ENCODE data around the gene COMP. TPM values are rescaled to one million over a fixed set of nuclear protein-coding genes. Genes with fewer than 3 reads are reported as not detected.

The COMP gene
- total and polyA plus RNA-seq, 10 of the 15 experiments (the other 5 are each of a cell fraction or from before 2014, with no cell fraction given) = 0.17 TPM; not detected in 9

DNA sequence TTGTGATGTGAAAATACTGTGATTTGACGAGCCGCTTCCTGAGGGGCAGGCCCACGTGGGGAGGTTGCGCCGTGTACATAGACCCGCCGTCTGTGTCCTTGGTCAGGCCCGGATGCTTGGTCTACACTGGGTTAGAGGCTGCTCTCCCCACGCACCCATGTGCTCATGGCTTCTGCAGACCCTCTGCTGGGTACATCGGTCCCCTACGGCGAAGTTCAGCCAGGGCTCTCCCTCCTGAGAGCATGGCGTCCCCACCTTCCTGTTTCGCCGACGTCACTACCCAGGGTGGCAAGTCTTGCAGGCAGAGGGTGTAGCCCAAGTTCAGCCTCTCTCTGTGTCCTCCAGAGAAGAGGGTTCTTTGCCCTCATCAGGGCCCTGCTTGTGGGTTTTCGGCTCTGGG is 11.0 kb downstream of the COMP start (continued):
- TF ChIP-seq, protein P1, sequence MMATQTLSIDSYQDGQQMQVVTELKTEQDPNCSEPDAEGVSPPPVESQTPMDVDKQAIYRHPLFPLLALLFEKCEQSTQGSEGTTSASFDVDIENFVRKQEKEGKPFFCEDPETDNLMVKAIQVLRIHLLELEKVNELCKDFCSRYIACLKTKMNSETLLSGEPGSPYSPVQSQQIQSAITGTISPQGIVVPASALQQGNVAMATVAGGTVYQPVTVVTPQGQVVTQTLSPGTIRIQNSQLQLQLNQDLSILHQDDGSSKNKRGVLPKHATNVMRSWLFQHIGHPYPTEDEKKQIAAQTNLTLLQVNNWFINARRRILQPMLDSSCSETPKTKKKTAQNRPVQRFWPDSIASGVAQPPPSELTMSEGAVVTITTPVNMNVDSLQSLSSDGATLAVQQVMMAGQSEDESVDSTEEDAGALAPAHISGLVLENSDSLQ (IDR thresholded peaks at IDR 0.05) = no peak
- TF ChIP-seq ASH2L (IDR thresholded peaks at IDR 0.05; ENCODE audit: borderline replicate concordance, low read depth) (no peak), RB1 (IDR thresholded peaks at IDR 0.05; ENCODE audit: borderline replicate concordance) (no peak), HDGF (IDR thresholded peaks at IDR 0.05) (no peak), SUPT20H (IDR thresholded peaks at IDR 0.05; ENCODE audit: borderline replicate concordance, control insufficient read depth, low read depth, low read length) (no peak)

DNA sequence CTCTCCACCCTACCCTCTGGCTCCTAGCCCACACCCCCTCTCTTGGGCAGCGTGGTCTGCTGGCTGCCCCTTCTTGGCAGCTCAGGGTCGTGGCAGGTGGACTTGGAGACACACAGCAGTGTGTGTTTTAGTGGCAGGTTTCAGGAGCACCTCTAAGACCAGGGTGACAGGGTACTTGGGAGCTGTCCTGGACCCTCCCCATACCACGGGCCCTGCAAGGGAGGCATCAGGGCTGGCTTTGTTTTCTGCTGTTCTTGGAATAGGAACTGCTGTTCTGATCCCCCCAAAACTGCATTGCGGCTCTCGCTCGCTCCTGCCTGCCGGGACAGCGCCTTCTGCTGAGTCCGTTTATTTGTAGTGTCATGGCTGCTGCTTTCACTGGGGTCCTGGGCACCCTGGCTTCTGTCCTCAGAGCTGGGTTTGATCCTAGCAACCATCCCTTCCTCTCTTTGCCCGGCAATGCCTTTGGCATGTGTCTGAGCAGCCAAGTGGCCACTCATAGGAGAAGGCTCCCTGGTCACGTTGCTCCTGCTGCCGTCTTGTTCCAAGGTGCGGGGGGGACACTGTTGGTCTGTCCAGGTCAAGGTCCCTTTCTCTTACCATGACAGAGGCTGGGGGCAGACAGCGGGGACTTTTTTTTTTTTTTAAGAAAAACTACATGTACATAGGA is 12.1 kb downstream of the COMP start:
- intact Hi-C loops (cut with micrococcal nuclease; ENCODE audit: unreplicated experiment) (no loop called here), in situ Hi-C loops (cut with MboI) (no loop called here)
- POLR2A ChIA-PET = no interaction called here
- Histone ChIP-seq H3K27me3 (replicated peaks in 1 of 2; ENCODE audit: control insufficient read depth in 2 of 2, insufficient read depth in 2 of 2, low read length in 1 of 2) (no peaks in the 10 kb centered on the region; a peak in 1 of 4 replicates), H3K27ac (ENCODE audit: control insufficient read depth, insufficient read depth) (no peak overlapping the region), H3K4me2 (ENCODE audit: control insufficient read depth, insufficient read depth) (no peak overlapping the region), H4K20me1 (ENCODE audit: control insufficient read depth, insufficient read depth) (no peaks in the 10 kb centered on the region), H3K4me1 (ENCODE audit: control insufficient read depth, insufficient read depth, low read length) (no peaks in the 10 kb centered on the region), H2AFZ (ENCODE audit: control insufficient read depth, low read depth, low read length) (no peak overlapping the region), H3K79me2 (ENCODE audit: control insufficient read depth, insufficient read depth, low read length) (no peaks in the 10 kb centered on the region), H3K9me3 (replicated peaks; ENCODE audit: control insufficient read depth, insufficient read depth, low read length) (no peaks in the 10 kb centered on the region), H3K4me3 (no peak overlapping the region), H3K9ac (ENCODE audit: control insufficient read depth, insufficient read depth, low read length) (no peak overlapping the region), H3K36me3 (ENCODE audit: control insufficient read depth in 2 of 2, insufficient read depth in 2 of 2, low read length in 1 of 2) (no peaks in the 10 kb centered on the region)
- 64% methylated on average over 14 of the region's 14 CpGs for WGBS (ENCODE audit: insufficient coverage, insufficient replicate concordance, low lambda C conversion rate, missing lambda C conversion rate)
- CTCF ChIA-PET = no interaction called here
- DNase-seq (ENCODE audit: low read depth, low spot score) (no peak), ATAC-seq (no peak), FAIRE-seq (no peak)
- SMC1A ChIA-PET (ENCODE audit: uncharacterized antibody, unreplicated experiment) = no interaction called here
- RAD21 ChIA-PET (ENCODE audit: unreplicated experiment) = no interaction called here
- no TSS peak for BruUV-seq (replicated peaks)
- no peak for TF ChIP-seq CEBPB (IDR thresholded peaks at IDR 0.05; ENCODE audit: borderline replicate concordance in 1 of 2, low read depth in 2 of 2, low read length in 2 of 2)
- no peak for TF ChIP-seq PAX8 (IDR thresholded peaks at IDR 0.05)
- no peak for TF ChIP-seq POLR2AphosphoS2 (IDR thresholded peaks at IDR 0.05; ENCODE audit: low read depth, low read length)
- no peak for TF ChIP-seq EED (IDR thresholded peaks at IDR 0.05; ENCODE audit: low read depth)
- TF ChIP-seq ZNF622 (IDR thresholded peaks at IDR 0.05) = no peak
- TF ChIP-seq, protein P2, sequence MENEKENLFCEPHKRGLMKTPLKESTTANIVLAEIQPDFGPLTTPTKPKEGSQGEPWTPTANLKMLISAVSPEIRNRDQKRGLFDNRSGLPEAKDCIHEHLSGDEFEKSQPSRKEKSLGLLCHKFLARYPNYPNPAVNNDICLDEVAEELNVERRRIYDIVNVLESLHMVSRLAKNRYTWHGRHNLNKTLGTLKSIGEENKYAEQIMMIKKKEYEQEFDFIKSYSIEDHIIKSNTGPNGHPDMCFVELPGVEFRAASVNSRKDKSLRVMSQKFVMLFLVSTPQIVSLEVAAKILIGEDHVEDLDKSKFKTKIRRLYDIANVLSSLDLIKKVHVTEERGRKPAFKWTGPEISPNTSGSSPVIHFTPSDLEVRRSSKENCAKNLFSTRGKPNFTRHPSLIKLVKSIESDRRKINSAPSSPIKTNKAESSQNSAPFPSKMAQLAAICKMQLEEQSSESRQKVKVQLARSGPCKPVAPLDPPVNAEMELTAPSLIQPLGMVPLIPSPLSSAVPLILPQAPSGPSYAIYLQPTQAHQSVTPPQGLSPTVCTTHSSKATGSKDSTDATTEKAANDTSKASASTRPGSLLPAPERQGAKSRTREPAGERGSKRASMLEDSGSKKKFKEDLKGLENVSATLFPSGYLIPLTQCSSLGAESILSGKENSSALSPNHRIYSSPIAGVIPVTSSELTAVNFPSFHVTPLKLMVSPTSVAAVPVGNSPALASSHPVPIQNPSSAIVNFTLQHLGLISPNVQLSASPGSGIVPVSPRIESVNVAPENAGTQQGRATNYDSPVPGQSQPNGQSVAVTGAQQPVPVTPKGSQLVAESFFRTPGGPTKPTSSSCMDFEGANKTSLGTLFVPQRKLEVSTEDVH (IDR thresholded peaks at IDR 0.05; ENCODE audit: low read depth, partially characterized antibody) = no peak
- TF ChIP-seq BRCA1 (IDR thresholded peaks at IDR 0.05; ENCODE audit: low read depth, low read length) = no peak
- TF ChIP-seq ATF7 (IDR thresholded peaks at IDR 0.05; ENCODE audit: low read depth) = no peak
- TF ChIP-seq, protein P3, sequence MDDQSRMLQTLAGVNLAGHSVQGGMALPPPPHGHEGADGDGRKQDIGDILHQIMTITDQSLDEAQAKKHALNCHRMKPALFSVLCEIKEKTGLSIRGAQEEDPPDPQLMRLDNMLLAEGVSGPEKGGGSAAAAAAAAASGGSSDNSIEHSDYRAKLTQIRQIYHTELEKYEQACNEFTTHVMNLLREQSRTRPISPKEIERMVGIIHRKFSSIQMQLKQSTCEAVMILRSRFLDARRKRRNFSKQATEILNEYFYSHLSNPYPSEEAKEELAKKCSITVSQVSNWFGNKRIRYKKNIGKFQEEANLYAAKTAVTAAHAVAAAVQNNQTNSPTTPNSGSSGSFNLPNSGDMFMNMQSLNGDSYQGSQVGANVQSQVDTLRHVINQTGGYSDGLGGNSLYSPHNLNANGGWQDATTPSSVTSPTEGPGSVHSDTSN (IDR thresholded peaks at IDR 0.05; ENCODE audit: insufficient replicate concordance, low read depth, low read length) = no peak
- TF ChIP-seq NFYB (IDR thresholded peaks at IDR 0.05; ENCODE audit: insufficient read depth, low read depth, low read length) = no peak

Measured in GM12878 (cell line).